GM23248 (cell line): ENCODE data around the gene FAM120A. TPM values are rescaled to one million over a fixed set of nuclear protein-coding genes. Genes with fewer than 3 reads are reported as not detected.

ENCODE experiments used
- DNase-seq: peaks from one replicate; pipeline ENCODE4 v3.0.0-alpha.2; 2015
- H2AFZ ChIP-seq: fragments of 200-600 bp; sonication (generic); 2 replicates; pipeline ENCODE4 v1.6.1; 2016; ENCODE audit warnings: antibody characterized with exemption
- H3F3A ChIP-seq: fragments of 200-600 bp; sonication (generic); 2 replicates; pipeline ENCODE4 v1.6.1; 2016; ENCODE audit warnings: mild to moderate bottlenecking, antibody characterized with exemption, mixed run types; ENCODE audit not compliant: insufficient read depth
- H3K27ac ChIP-seq: fragments of 200-600 bp; sonication (generic); 2 replicates; pipeline ENCODE4 v1.5.1; 2016; ENCODE audit warnings: mild to moderate bottlenecking
- H3K27me3 ChIP-seq: fragments of 200-600 bp; sonication (generic); replicated peaks from 2 replicates; pipeline ENCODE4 v1.6.1; 2016; ENCODE audit warnings: mild to moderate bottlenecking; ENCODE audit not compliant: insufficient read depth
- H3K36me3 ChIP-seq: fragments of 200-600 bp; sonication (generic); 2 replicates; pipeline ENCODE4 v1.6.1; 2016; ENCODE audit warnings: low read depth, mild to moderate bottlenecking
- H3K4me1 ChIP-seq: fragments of 200-600 bp; sonication (generic); 2 replicates; pipeline ENCODE4 v1.6.1; 2016; ENCODE audit warnings: mild to moderate bottlenecking; ENCODE audit not compliant: insufficient read depth
- H3K4me2 ChIP-seq: fragments of 200-600 bp; sonication (generic); one replicate; pipeline ENCODE4 v1.6.1; 2016; ENCODE audit warnings: mild to moderate bottlenecking; ENCODE audit not compliant: unreplicated experiment
- H3K4me3 ChIP-seq: fragments of 200-600 bp; sonication (generic); 2 replicates; pipeline ENCODE4 v1.5.1; 2016; ENCODE audit warnings: mild to moderate bottlenecking
- H3K79me2 ChIP-seq: fragments of 200-600 bp; sonication (generic); 2 replicates; pipeline ENCODE4 v1.6.1; 2016; ENCODE audit warnings: mild to moderate bottlenecking; ENCODE audit not compliant: insufficient read depth
- H3K9ac ChIP-seq: fragments of 200-600 bp; sonication (generic); 2 replicates; pipeline ENCODE4 v1.6.1; 2016; ENCODE audit warnings: mild to moderate bottlenecking
- H3K9me2 ChIP-seq: fragments of 200-600 bp; sonication (generic); 2 replicates; pipeline ENCODE4 v1.6.1; 2016; ENCODE audit warnings: mixed run types, mild to moderate bottlenecking, moderate library complexity; ENCODE audit not compliant: insufficient read depth
- H3K9me3 ChIP-seq: fragments of 200-600 bp; sonication (generic); one replicate; pipeline ENCODE4 v1.6.1; 2017; ENCODE audit warnings: low read depth
- H4K20me1 ChIP-seq: fragments of 200-600 bp; sonication (generic); 2 replicates; pipeline ENCODE4 v1.6.0; 2016; ENCODE audit not compliant: insufficient read depth
- EZH2 ChIP-seq: fragments of 200-600 bp; sonication (generic); IDR thresholded peaks from 2 replicates; pipeline ENCODE4 v1.6.1; 2018; ENCODE audit warnings: antibody characterized with exemption, mild to moderate bottlenecking; ENCODE audit not compliant: insufficient read depth, poor library complexity, severe bottlenecking
- EZH2phosphoT487 ChIP-seq: fragments of 200-600 bp; sonication (generic); IDR thresholded peaks from 2 replicates; pipeline ENCODE4 v1.6.1; 2018; ENCODE audit warnings: antibody characterized with exemption, moderate library complexity, mild to moderate bottlenecking, low read depth; ENCODE audit not compliant: insufficient read depth
- WGBS, 2 experiments: methylation state at CpG; one replicate each; pipeline ENCODE4 v1.1.6; 2015 to 2017; ENCODE audit warnings: low lambda C conversion rate in 2 of 2, low coverage in 1 of 2; ENCODE audit errors: missing lambda C conversion rate in 2 of 2; 5-methylcytosine and 5-hydroxymethylcytosine counted together
- in situ Hi-C: fragments of 300-500 bp; cut with MboI; formaldehyde crosslinking; loops from 2 replicates; pipeline ENCODE4 v1.15.0; 2020
- polyA plus RNA-seq: library from polyadenylated mRNA; unstranded; fragments of >200 nt; fragmentation: Nextera tagmentation; extraction: Ambion mirVana; gene quantifications from 2 replicates; pipeline ENCODE4 v1.2.1, GENCODE V29; 2016
- total RNA-seq: library from RNA; depleted of rRNA; stranded (reverse); fragments of >200 nt; shearing (Covaris generic); gene quantifications from 2 replicates; pipeline ENCODE4 v1.2.3, GENCODE V29; 2014

FAM120A gene
- total and polyA plus RNA-seq, 2 experiments from 2014 or later = 28.9 to 90.5 TPM

- H3F3A ChIP-seq = no peaks in the 10 kb centered on the region
- H3K9me3 ChIP-seq = no peaks in the 10 kb centered on the region
- H3K4me1 ChIP-seq = peaks cover 7% of the 10 kb centered on the region
- H4K20me1 ChIP-seq = no peaks in the 10 kb centered on the region
- H3K27me3 ChIP-seq = no peaks in the 10 kb centered on the region
- no peak for DNase-seq
- in situ Hi-C loops = loop anchor here (25.0 kb wide), 1 partner anchor 411 kb away; no protein-coding TSS in a partner anchor
- no peak overlapping the region for H2AFZ ChIP-seq
- no peak for TF ChIP-seq EZH2phosphoT487
- no peaks in the 10 kb centered on the region for H3K9me2 ChIP-seq
- H3K4me3 ChIP-seq = no peak overlapping the region
- no peak overlapping the region for H3K27ac ChIP-seq
- 87 to 89% methylated on average over 8 of the region's 8 CpGs for WGBS, 2 experiments
- H3K79me2 ChIP-seq = peaks cover 27% of the 10 kb centered on the region
- H3K4me2 ChIP-seq = no peak overlapping the region
- 0 out of 2 replicates have a peak, but pooled peaks cover 4% of the 10 kb centered on the region for H3K36me3 ChIP-seq
- H3K9ac ChIP-seq = no peak overlapping the region
These were observed 121.4 kb downstream of the FAM120A start for GRCh38 chr9:93572636-93573515.

- peaks cover 32% of the 10 kb centered on the region for H3K79me2 ChIP-seq
- H3K9me2 ChIP-seq = no peaks in the 10 kb centered on the region
- no peak overlapping the region for H3K9ac ChIP-seq
- H3K27ac ChIP-seq = no peak overlapping the region
- no peaks in the 10 kb centered on the region for H3F3A ChIP-seq
- no peaks in the 10 kb centered on the region for H3K27me3 ChIP-seq
- in situ Hi-C loops = loop anchor here (25.0 kb wide), 1 partner anchor 411 kb away; no protein-coding TSS in a partner anchor
- DNase-seq = no peak
- 0 out of 2 replicates have a peak, but pooled peaks cover 4% of the 10 kb centered on the region for H3K36me3 ChIP-seq
- H3K4me2 ChIP-seq = no peak overlapping the region
- no peak overlapping the region for H2AFZ ChIP-seq
- 89 to 93% methylated on average over 3 of the region's 3 CpGs for WGBS, 2 experiments
- H3K9me3 ChIP-seq = no peaks in the 10 kb centered on the region
- TF ChIP-seq EZH2phosphoT487 = no peak
- TF ChIP-seq EZH2 = no peak
- no peak overlapping the region for H3K4me3 ChIP-seq
- H4K20me1 ChIP-seq = no peaks in the 10 kb centered on the region
- peaks cover 9% of the 10 kb centered on the region for H3K4me1 ChIP-seq
These were observed 122.0 kb downstream of the FAM120A start for GRCh38 chr9:93573516-93573828.

GRCh38 chr9:93574091-93574899, 122.8 kb downstream of the FAM120A start:
- Histone ChIP-seq H3K9me2 (no peaks in the 10 kb centered on the region), H2AFZ (no peak overlapping the region), H3K27ac (no peak overlapping the region), H3K79me2 (peaks cover 41% of the 10 kb centered on the region), H4K20me1 (no peaks in the 10 kb centered on the region), H3K4me2 (no peak overlapping the region), H3K4me3 (no peak overlapping the region), H3F3A (no peaks in the 10 kb centered on the region), H3K9me3 (no peaks in the 10 kb centered on the region), H3K36me3 (0 out of 2 replicates have a peak, but pooled peaks cover 4% of the 10 kb centered on the region), H3K4me1 (peaks cover 9% of the 10 kb centered on the region), H3K27me3 (no peaks in the 10 kb centered on the region), H3K9ac (no peak overlapping the region)
- WGBS, 2 experiments = 83 to 88% methylated on average over 9 of the region's 9 CpGs
- in situ Hi-C loops = loop anchor here (25.0 kb wide), 1 partner anchor 412 kb away; no protein-coding TSS in a partner anchor
- no peak for DNase-seq
- TF ChIP-seq EZH2phosphoT487 = no peak
- TF ChIP-seq EZH2 = no peak

GRCh38 chr9:93574900-93575795, 123.7 kb downstream of the FAM120A start:
- 17 to 21% methylated on average over 24 to 29 of the region's 30 CpGs for WGBS, 2 experiments

More at GRCh38 chr9:93574900-93575795, 123.7 kb downstream of the FAM120A start:
- in situ Hi-C loops = loop anchor here (25.0 kb wide), 1 partner anchor 413 kb away; no protein-coding TSS in a partner anchor
- Histone ChIP-seq H3K9me2 (no peaks in the 10 kb centered on the region), H3K79me2 (peaks cover 49% of the 10 kb centered on the region), H3F3A (no peaks in the 10 kb centered on the region), H4K20me1 (no peaks in the 10 kb centered on the region), H2AFZ (peak overlapping the region; percentile 77), H3K4me2 (peak overlapping the region; percentile 81), H3K9me3 (no peaks in the 10 kb centered on the region), H3K9ac (peak overlapping the region; percentile 96), H3K27me3 (no peaks in the 10 kb centered on the region), H3K4me3 (peak overlapping the region; percentile 84), H3K27ac (peak overlapping the region; percentile 53), H3K36me3 (0 out of 2 replicates have a peak, but pooled peaks cover 4% of the 10 kb centered on the region), H3K4me1 (peaks cover 11% of the 10 kb centered on the region)
- peak; percentile 35 for DNase-seq
- no peak for TF ChIP-seq EZH2phosphoT487
- TF ChIP-seq EZH2 = no peak
